GM21447 (cell line): ENCODE results near the gene ARPC4.
A peak's percentile ranks its signal among the peaks of the same experiment; 100 is the strongest.

Source experiments
- ATAC-seq: cut with Tn5 transposase; IDR thresholded peaks from one replicate; pipeline ENCODE4 v1.9.1; 2021; ENCODE audit not compliant: unreplicated experiment

The ARPC4 gene

DNA sequence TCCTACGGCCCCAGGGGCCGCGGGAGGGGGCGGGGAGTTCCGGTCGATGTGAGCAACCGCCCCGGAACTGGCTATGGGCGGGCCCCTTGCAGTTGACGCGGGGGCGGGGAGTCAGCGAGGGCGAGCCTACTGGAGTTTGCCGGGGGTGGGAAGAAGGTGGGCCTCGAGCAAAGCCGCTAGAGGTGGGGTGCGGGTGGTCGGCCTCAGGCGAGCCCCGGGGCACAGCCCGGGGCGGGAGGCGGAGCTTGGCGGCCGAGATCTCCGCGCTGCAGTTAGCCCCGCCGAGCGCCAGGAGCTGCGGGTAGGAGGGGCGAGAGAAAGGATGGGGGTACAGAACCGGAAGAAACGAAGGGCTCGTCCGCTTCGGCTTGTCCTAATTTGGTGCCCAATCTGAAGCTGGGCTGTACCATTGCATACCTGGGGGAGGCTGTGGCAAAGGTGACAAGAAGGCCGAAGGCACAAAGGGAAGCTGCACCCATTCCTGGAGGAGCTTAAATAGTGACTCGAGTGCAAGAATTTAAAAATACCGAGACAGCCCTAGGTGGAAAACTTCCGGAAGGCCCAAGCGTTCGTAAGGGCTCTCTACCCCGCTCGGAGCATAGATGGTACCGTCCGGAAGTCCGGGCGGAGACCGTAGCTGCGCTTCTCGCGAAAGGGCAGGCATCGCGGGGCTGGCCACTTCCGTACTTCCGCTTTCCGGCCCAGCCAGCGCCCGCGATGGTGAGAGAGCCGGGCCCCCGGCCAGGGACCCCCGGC lies at the start of gene ARPC4, which contains the start of gene TADA3:
Gene ARPC4 (plus strand): TSS at position 678 of the 756 bp plus-strand sequence. CDS start 40 bp downstream, at position 718.
Gene TADA3 (minus strand): TSS at position 69 of the 756 bp plus-strand sequence. CDS start 1,007 bp downstream, outside the sequence.
- peak; percentile 81 for ATAC-seq

DNA sequence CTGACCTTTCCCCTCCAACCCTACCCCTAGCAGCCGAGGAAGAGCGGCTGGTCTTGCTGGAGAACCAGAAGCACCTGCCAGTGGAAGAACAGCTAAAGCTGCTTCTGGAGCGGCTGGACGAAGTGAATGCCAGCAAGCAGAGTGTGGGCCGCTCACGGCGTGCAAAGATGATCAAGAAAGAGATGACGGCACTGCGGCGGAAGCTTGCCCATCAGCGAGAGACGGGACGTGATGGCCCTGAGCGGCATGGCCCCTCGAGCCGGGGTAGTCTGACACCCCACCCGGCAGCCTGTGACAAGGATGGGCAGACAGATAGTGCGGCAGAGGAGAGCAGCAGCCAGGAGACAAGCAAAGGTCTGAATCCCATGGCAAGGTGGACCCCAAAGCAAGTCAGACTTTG lies 49.3 kb upstream of the ARPC4 start:
- ATAC-seq = no peak

DNA sequence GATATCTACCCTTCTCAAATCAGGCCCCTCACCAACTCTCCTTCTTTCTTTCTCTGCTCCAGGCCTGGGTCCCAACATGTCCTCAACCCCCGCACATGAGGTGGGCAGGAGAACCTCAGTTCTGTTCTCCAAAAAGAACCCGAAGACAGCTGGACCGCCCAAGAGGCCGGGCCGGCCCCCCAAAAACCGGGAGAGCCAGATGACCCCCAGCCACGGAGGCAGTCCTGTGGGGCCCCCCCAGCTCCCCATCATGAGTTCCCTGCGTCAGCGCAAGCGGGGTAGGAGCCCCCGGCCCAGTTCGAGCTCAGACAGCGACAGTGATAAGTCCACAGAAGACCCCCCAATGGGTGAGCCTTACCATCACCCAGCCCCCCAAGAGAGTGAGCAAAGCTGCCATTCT lies 48.7 kb upstream of the ARPC4 start:
- ATAC-seq = no peak

DNA sequence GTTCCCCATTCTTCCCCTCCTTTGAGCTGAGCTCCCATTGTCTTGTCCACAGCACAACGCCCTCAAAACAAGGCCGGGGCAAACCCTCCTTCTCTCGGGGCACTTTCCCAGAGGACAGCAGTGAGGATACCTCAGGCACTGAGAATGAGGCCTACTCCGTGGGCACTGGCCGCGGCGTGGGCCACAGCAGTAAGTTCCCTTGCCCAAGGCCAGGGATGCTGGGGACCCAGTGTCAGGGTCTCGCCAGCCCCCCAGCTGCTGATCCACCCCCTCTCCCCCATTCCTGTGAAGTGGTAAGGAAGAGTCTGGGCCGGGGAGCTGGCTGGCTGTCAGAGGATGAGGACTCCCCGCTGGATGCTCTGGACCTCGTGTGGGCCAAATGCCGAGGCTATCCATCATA lies 47.4 kb upstream of the ARPC4 start:
- no peak for ATAC-seq

DNA sequence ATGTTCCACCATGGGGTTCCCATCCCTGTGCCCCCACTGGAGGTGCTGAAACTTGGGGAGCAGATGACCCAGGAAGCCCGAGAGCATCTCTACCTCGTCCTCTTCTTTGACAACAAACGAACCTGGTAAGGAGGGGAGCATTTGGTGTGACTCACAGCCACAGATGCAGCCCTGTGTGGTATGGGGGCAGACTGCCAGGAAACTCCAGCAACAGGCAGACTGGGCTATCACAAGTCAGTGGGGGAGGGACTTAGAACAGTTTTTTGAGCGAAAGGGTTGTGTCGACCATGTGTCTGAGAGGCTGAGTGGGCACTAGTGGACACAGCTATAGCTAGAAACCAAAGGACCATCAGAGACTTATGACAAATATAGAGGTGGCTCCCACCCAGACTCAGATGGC lies 46.6 kb upstream of the ARPC4 start:
- ATAC-seq = no peak

DNA sequence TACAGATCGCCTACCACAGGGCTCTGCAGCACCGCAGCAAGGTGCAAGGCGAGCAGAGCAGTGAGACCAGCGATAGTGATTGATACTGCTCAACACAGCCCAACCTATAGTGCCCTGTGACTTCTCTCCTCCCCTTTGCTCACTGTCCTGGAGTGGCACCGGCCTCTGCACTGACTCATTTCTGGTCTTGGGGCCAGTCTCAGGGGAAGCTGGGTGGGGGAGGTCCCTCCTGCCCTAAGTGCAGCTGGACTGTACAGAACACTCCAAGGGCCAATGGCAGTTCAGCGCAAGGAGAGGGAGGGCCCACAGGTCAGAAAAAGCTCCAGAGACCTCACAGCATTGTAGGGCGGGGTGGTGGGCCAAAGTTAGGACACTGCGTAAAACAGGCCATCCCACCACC lies 45.6 kb upstream of the ARPC4 start:
- ATAC-seq = no peak

DNA sequence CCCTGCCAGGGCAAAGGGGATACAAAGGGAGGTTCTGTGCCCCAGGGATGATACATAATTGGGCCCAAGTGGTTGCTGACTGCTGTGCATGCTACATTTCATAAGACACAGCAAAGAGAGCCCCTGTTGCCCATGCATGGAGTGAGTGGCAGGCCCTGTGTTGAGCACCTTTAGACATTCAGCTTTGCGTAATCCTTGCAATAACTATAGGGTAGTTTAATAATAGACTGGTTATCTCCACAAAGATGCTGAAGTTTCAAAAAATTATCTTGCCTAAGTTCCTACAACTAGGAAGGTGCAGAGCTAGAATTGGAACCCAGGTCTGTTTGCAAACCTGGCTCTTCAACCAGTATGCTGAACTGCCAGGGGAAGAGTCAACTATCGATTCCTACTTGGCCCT lies 44.9 kb upstream of the ARPC4 start:
- ATAC-seq = no peak

DNA sequence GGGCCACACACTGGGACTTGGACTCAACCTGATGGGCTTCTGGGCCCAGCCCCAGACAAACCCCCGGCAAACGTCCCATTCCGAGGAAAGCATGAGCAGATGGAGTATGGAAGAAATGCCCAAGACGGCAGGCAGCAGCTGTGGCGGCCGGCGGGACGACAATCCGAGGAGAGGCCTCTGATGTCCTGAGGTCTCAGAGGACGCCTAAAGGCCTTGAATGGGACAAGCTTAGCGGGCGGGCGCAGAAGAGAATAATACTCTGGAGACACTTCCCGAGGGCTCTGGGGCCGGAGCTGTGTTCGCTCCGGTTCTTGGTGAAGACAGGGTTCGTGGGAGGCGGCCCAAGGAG lies 43.6 kb upstream of the ARPC4 start:
- ATAC-seq = peak; percentile 3

DNA sequence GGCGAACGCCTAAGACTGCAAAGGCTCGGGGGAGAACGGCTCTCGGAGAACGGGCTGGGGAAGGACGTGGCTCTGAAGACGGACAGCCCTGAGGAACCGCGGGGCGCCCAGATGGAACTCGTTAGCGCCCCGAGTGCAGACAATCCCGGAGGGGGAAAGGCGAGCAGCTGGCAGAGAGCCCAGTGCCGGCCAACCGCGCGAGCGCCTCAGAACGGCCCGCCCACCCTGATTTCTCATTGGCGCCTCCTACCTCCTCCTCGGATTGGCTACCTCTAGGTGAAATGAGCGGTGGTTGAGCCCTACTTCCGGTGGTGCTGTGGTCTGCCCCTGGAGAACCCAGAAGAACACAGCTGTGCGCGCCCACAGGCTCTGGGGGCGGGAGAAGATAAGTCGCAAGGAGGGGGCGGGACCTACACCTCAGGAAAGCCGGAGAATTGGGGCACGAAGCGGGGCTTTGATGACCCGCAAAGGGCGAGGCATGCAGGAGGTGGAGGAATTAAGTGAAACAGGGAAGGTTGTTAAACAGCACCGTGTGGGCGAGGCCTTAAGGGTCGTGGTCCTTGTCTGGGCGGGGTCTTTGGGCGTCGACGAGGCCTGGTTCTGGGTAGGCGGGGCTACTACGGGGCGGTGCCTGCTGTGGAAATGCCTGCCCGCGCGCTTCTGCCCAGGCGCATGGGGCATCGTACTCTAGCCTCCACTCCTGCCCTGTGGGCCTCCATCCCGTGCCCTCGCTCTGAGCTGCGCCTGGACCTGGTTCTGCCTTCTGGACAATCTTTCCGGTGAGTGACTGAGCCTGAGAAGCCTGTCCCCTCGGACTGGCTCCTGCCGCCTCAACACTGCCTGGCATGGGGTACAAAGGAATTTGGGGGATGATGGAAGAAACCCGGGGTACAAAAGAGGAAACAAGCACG lies 43.0 kb upstream of the ARPC4 start, which contains the start of gene OGG1:
Gene OGG1 (plus strand): TSS at position 308 of the 911 bp plus-strand sequence. CDS start 335 bp downstream, at position 643.
- ATAC-seq = peak; percentile 83

DNA sequence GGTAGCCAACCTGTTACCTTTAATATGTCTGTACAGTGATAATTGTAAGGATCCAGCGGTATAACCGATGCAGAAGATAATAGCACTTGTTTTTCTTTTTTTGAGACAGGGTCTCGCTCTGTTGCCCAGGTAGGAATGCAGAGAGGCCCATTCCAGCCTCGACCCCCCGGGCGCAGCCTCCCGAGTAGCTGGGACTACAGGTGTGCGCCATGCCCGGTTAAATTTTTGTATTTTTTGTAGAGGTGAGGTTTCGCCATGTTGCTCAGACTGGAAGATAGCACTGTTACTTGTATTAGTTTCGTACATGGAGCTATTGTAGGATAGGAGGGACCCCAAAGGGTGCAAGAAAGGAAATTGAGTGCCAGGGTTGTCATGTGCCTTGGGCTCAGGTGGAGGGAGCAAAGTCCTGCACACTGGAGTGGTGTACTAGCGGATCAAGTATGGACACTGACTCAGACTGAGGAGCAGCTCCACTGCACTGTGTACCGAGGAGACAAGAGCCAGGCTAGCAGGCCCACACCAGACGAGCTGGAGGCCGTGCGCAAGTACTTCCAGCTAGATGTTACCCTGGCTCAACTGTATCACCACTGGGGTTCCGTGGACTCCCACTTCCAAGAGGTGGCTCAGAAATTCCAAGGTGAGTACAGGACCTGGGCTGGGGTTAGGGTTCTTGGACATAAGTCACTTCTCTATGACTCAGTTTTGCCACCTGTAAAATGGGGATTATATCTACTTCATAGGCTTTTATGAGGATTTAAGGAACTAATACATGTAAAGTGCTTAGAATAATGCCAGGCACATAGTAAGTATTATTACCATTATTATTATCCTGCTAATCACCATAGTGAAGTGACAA lies 42.1 kb upstream of the ARPC4 start:
- ATAC-seq = no peak

DNA sequence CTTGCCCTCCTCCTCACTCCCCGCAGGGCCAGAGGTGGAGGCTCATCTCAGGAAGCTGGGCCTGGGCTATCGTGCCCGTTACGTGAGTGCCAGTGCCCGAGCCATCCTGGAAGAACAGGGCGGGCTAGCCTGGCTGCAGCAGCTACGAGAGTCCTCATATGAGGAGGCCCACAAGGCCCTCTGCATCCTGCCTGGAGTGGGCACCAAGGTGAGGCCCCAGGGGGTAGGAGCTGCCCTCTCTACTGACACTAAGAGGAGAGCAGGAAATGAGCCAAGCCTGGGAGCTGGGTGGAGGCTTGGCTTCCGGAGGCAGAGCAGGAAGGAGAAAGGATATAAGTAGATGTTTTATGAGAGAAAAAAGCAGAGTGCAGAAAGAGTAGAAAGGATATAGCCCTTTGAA lies 38.2 kb upstream of the ARPC4 start:
- no peak for ATAC-seq

DNA sequence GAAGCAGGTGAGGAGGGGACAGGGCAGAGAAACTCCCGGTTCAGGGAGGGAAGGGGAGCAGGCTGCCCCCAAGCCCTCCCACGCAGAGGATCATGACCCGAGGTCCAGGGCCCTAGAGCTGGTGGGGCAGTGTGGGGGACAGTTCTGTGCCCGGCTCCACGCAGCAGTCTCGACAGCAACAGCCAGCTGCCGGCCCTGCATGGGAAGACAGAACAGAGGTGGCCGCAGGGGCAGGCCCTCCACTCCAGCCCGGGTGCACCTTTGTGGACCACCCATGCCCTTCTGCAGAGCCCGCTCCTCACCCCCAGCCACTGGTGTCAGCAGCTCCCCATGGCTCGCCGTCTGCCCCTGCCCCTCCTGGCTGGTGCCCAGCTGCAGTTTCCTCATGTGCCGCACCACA lies 35.5 kb upstream of the ARPC4 start:
- no peak for ATAC-seq

DNA sequence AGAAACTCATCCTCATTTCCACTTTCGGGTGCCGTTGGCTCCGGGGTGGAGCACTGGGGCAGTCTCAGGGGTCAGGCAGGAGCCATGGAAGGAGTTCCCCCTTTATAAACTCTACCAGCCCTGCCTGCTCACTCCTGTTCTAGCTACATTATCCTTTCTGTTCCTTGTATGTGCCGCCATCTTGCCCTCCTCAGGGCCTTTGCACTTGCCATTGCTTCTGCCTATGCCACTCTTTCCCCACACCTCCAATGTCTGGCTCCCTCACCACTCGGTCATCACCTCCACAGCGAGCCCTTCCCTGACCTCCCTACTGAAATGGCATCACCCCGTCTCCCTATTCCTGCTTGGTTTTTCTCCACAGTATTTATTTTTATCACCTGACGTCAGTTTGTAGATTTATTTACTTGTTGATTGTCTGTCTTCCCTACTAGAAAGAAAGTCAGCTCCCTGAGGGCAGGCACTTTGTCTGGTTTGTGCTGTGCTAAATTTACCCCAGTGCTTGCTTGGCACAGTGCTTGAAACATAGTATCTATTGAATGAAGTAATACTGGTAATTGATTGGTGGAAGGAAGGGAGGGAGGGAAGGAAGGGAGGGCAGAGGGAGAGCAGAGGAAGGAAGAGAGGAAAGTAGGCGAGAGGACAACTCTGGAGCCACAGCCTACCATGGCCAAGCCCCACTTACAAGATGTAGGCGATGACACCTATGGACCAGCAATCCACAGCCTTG lies 31.9 kb upstream of the ARPC4 start:
- ATAC-seq = no peak

DNA sequence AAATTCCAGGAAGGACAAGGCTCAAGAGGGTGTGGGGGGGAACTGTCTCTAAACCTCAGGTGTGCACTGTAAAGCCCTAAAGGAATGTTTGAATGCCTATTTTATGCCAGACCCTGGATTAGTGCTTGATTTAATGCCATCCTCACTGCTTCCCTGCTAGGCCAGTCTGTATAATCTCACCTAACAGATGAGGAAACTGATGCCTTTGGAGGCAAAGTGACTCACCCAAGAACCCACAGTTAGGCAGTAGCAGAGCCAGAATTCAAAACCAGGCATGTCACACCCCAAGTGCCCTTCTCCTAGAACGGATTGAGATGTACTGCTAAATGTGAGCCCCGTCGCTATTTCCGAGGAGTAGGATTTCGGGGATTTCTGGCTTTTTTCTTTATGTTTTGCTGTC lies 31.0 kb upstream of the ARPC4 start:
- no peak for ATAC-seq

DNA sequence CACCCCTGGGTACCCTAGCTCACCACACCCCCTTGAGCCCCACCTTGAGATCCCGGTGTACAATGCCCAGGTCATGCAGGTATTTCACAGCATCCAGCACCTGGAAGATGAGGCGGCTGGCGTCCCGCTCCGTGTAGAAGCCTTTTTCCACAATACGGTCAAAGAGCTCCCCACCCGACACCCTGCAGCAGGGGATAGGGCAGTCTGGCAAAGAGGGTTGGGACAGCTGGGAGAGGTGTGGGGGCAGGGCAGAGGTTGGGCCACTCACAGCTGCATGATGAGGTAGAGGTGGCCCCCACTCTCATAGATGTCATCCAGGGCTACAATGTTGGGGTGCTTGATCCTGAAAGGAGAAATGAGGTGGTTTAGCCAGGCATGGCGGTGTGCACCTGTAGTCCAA lies 30.0 kb upstream of the ARPC4 start:
- ATAC-seq = no peak

DNA sequence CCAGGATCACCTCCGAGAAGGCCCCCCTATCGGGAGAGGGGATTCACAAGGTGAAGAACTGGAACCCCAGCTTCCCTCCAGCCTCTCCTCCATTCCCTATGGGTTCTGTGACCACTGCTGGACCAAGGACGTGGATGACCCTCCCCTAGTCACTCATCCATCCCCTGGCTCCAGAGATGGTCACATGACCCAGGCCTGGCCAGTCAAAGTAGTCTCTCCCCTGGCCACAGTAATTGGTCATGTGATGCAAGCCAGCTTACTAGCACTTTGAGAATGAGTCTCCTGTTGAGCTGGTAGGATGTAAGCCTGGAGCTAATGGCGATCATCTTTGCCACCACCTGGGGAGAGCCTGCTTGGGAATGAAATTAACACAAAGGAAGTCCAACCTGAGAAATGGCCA lies 27.0 kb upstream of the ARPC4 start:
- no peak for ATAC-seq

DNA sequence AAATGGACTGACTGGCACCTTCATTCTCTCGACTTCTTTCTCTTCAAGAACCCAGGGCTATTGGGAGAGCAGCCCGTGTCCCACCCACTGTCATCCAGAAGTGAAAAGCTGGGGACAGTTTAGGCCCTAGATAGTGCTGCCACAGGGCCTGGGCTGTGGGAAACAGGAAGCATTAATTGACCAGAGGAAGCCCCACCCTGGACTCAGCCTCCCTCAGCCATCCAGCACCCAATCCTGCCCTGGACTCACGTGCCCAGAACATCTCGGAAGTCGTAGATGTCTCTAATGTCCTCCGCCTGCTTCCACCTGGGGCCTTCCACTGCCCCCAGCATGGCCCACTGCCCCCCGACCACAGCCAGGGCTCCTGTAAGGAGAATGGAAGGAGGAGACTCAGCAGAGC lies 25.5 kb upstream of the ARPC4 start:
- ATAC-seq = no peak

DNA sequence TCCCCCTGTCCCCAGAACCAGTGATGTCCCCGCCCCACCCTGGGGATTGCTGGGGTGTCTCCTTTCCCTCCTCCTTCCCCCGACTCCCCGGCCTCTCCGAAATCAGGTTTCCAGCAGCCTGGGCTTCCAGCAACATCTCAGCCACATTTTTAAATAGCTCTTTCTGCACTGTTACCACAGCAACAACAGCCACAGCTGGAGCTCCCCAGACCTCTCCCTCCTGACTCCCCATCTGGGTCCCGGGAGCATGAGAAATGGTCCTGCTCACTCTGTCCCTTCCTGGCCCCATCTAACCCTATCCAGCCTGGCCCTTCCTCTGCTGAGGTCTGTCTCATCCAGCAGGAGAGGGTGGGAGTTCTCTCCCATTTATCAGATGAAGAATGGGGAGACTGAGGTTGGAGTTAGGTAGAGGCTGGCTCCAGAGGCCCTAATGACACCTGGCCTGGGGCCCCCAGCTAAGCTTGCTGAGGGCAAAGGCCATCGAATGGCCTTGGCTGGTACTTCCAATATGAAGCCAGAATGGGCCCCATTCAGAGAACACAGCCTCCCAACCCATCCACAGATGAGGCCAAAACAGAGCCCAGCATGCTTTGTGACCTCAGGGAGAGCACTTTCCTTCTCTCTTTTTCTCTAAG lies 24.6 kb upstream of the ARPC4 start:
- ATAC-seq = no peak

DNA sequence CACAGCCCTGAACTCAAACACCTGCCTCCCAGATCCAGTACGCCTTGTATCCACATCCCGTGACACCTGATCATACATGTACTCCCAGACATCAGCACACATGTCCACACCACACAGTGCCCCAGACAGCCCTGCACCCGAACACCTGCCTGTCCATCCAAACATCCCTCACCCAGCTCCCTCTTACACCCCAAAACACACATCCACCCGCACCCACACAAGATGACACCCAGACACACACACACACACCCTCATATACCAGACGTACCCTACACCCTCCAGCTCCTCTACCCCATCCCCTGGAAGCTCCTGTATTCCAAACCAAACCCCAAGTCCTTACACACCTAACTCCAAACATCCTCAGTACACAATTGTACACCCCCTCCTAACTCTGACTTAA lies 23.9 kb upstream of the ARPC4 start:
- no peak for ATAC-seq
